SH-SY5Y (cell line): Measurements from ENCODE around the gene SERPINF2.

Experiments used
- GATA2 ChIP-seq: IDR thresholded peaks from 2 replicates; pipeline ENCODE4 v1.6.1; 2011; ENCODE audit warnings: mild to moderate bottlenecking, low read depth, low read length
- GATA3 ChIP-seq: IDR thresholded peaks from 2 replicates; pipeline ENCODE4 v1.6.1; 2011; ENCODE audit warnings: low read depth, mild to moderate bottlenecking, low read length, moderate library complexity

DNA sequence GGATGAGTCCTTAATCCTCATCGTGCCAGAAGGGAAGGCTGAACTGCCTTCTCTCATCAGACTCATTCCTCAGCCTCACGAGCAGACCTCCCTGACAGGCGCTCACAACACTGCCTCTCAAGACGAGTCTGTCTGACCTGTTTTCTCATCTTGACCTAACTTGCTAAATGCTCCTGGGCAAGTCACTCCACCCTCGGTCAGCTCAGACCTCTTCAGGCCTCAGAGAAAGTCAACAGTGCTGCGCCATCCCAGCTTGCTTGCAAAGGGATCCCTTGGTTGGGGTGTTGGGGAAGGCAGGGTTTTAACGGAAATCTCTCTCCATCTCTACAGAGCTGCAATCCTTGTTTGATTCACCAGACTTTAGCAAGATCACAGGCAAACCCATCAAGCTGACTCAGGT is 34.2 kb downstream of the SERPINF2 start:
- TF ChIP-seq GATA3 (no peak), GATA2 (no peak)
